ENCODE data around the gene RIPPLY1.
A peak's percentile ranks its signal among the peaks of the same experiment; 100 is the strongest.

RIPPLY1 gene, protein sequence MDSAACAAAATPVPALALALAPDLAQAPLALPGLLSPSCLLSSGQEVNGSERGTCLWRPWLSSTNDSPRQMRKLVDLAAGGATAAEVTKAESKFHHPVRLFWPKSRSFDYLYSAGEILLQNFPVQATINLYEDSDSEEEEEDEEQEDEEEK

GRCh38 chrX:106903291-106903824 lies at the start of gene RIPPLY1:
RIPPLY1 (minus strand) TSS chrX:106903341; CDS start chrX:106903287, 54 bp downstream.
- DNase-seq (ENCODE audit: low spot score) = no peak

DNA sequence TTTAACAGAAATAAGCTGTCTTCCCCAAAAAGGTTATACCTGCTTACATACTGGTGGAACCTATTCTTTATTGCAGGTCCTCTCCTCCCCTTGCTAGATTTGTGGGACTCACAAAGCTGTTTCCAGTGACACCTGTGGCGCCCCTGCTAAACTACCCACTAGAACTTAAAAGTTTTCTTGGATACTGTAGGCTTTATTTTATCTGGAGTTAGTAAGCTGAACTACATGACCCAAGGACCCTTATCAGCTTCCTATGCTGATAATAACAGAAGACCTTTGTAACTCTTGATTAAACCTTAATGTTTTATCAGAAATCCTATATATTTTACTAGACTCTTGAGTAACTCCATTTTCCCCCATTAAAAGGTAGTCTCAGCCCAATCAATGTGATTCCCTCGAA lies 49.4 kb upstream of the RIPPLY1 start:
- no peak for DNase-seq (ENCODE audit: low spot score)

DNA sequence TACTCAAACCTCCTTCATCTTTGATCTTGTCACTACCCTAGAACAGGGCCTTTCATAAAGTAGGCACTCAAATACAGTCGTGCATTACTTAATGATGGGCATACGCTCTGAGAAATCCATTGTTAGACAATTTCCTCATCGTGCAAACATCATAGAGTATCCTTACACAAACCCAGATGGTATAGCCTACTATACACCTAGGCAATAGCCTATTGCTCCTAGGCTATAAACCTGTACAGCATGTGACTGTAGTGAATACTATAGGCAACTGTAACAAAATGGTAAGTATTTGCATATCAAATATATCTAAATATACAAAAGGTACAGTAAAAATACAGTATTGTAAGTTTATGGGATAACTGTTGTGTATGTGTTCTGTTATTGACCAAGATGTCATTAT lies 48.9 kb upstream of the RIPPLY1 start:
- DNase-seq (ENCODE audit: low spot score) = no peak

- DNase-seq (ENCODE audit: low spot score) = no peak
Observed at GRCh38 chrX:106951230-106951629, 48.1 kb upstream of the RIPPLY1 start.

GRCh38 chrX:106950381-106950780 lies 47.2 kb upstream of the RIPPLY1 start:
- DNase-seq (ENCODE audit: low spot score) = peak; percentile 56

DNA sequence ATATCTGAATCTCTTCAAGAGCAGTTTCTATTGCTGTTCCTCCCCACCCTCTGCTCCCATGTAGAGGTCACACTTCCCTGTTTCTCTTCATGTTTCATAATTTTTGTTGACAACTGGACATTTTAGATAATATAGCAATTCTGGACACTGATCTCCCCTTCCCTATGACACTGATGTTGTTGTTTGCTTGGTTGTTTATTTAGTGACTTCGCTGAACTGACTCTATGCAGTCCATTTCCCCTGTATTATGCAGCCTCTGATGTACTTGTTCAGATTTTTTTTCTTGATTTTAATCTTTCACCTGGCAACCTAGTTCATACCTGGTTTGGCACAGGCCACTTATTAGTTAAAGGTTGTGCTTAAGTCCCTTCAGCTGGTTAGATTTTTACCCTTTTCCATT lies 46.2 kb upstream of the RIPPLY1 start:
- no peak for DNase-seq (ENCODE audit: low spot score)

DNA sequence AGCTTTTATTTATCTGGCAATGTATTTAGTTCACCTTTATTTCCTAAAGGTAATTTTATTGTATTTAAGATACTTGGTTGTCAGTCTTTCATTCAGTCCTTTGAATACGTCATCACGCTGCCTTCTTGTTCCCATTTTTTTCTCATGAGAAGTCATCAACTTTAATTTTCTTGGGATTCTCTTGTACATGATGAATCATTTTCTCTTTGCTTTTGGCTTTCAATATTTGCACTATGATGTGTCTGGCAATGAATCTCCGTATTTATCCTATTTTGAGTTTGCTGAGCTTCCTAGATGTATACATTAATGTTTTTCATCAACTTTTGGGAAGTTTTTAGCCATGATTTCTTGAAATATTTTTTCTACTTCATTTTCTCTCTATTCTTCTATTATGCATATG lies 45.5 kb upstream of the RIPPLY1 start:
- DNase-seq (ENCODE audit: low spot score) = no peak

GRCh38 chrX:106946464-106946863 lies 43.3 kb upstream of the RIPPLY1 start:
- DNase-seq (ENCODE audit: low spot score) = no peak

- no peak for DNase-seq (ENCODE audit: low spot score)
Observed at GRCh38 chrX:106940068-106940467, 36.9 kb upstream of the RIPPLY1 start.

DNA sequence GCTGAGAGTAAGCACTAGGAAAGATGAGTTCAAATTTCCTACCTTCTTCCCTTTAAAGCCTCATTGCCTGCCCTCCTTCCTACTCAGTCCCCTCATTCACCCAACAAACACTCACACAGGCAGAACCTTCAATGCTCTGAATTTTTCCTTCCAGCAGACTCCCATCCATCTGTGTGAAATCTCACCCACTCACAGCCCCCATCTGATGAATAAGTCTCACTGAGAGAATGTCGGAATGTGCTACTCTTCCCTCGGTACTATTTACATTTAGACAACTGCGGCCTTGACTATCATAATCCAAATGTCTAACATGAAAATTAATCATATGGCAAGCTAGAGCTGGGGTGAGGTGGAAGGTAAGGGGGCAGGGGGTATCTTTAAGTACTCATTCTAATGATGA lies 36.4 kb upstream of the RIPPLY1 start:
- no peak for DNase-seq (ENCODE audit: low spot score)

- DNase-seq (ENCODE audit: low spot score) = no peak
Observed at GRCh38 chrX:106936246-106936645, 33.1 kb upstream of the RIPPLY1 start.

DNA sequence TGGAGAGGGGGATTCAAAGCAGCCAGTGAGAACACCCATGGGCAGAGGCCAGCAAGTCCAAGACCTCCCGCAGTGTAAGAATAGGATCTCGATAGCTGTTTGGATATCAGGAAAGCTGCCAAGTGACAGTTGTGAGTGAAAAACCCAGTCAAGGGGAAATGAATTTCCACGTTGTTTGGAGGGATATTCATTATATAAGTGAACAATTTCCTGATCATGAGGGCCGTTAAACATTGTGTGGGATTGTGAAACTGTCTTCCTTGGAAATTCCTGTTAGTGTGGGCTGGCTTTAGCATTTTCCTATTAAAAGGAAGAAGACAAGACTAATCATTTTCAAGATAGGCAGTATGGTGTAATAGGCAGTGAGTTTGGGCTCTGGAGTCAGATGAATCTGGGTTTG lies 32.0 kb upstream of the RIPPLY1 start:
- peak; percentile 6 for DNase-seq (ENCODE audit: low spot score)

- DNase-seq (ENCODE audit: low spot score) = peak; percentile 8
Observed at GRCh38 chrX:106933538-106933961, 30.4 kb upstream of the RIPPLY1 start.

DNA sequence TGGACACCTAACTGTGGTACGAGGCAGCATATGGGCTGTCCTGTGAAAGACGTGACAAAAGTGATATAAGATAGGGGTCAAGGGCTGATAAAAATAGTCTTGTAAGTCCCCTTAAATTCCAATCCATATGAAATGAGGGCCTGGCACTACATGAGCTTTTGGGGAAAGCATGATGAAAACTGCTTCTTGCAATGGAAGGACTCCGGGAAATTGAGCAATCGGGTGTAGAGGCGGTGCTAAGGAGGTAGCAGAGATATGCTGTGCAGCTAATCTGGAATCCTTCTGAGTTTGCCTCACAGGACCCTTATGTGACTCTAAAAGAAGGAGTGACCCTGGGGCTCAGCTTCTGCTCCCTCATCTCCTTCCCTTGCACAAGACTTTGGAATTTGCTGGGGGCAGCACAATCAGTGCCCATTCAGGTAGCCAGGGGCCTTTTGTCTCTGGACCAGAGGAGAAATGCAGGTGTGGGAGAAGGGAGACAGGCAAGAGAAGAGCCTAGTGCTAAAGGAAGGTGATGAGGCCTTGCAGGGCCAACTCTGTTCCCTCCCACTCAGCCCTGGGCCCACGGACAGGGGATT lies 29.9 kb upstream of the RIPPLY1 start:
- no peak for DNase-seq (ENCODE audit: low spot score)

DNA sequence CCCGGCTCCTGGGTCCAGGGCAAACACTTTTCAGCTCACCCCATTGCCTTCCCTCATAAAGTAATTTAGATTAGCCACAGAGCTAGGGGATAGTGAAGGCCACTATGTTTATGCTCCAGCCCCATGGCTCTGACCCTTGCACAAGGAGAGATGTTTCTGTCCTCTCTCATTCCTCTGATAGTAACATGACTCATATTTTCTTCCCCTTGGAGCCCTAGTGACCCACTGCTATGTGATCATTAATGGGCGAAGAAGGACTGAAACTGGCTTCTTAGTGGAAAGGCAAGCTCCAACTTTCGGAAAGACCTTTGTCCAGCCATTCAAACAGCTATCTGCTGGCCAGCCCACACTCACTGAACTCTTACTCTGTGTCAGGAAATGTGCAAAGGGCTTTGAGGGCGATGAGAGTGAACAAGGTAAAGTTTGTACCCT lies 29.4 kb upstream of the RIPPLY1 start:
- DNase-seq (ENCODE audit: low spot score) = no peak

DNA sequence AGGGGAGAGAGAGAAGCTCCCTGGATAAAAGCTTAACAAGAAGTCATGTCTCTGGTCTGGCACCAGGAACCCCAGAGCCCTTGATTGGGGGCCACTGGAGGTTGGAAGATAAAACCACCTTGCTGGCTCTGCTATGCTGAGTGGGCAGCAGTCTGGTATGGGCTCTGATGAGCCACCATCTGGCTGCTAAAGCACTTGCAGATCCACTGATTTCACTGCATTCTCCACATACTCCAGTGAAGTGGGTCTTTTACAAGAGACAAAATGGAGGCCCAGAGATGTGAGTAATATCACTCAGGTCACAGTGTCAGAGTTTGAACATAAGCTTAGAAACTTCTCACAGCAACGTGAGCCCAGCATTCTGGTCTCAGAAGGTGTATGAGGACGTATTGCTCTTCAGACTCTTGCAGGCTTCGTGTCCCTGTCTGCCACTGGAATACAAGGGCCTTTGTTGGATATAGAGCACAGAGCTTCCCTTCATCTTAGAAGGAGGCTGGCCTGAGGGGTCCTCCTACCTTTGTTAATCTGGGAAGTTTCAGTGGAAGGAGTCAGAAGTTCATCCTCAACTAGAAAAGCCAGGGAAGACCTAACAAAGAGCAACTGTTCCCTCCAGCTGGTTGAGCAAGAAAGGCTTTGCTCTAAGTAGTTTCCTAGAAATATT lies 28.8 kb upstream of the RIPPLY1 start:
- DNase-seq (ENCODE audit: low spot score) = peak; percentile 94

DNA sequence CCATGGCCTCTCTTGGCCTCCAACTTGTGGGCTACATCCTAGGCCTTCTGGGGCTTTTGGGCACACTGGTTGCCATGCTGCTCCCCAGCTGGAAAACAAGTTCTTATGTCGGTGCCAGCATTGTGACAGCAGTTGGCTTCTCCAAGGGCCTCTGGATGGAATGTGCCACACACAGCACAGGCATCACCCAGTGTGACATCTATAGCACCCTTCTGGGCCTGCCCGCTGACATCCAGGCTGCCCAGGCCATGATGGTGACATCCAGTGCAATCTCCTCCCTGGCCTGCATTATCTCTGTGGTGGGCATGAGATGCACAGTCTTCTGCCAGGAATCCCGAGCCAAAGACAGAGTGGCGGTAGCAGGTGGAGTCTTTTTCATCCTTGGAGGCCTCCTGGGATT lies 25.1 kb upstream of the RIPPLY1 start:
- no peak for DNase-seq (ENCODE audit: low spot score)

DNA sequence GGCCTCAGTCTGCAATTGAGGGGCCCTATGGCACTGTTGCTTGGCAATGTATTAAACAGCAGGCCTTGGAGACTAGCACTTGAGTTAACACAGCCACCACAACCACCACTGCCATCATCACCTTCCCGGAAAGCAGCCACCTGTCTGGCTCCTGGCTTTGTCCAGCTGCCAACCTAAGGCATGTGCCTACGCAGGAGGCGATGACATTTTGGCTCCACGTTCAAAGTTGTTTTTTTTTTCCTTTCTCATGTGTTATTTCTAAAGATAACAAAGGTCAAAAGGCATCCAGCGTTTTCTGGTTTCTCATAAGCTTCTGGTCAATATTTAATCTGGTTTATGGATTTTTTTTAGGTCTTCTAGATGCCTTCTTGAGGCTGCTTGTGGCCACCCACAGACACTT lies 24.6 kb upstream of the RIPPLY1 start:
- DNase-seq (ENCODE audit: low spot score) = no peak

GRCh38 chrX:106927023-106927422 lies 23.9 kb upstream of the RIPPLY1 start:
- no peak for DNase-seq (ENCODE audit: low spot score)

DNA sequence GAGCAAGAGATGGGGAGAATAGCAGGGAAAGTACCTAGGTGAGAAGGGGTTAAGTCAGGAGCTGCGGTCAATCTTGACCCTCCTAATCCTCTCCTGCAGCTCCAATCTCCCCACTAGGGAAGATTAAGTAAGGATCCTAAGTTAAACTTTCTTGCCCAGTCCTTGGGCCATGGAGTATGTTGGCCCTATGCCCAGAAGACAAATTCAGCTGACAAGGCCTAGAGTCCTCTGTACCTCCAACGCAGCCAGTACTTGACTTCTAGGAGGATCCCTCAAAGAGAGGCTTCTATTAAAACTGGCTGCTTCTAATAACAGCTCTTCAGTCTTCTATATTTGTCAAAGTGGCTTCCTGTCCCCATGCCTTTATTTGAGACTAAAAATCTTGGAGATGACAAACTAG lies 18.5 kb upstream of the RIPPLY1 start:
- DNase-seq (ENCODE audit: low spot score) = no peak

- no peak for DNase-seq (ENCODE audit: low spot score)
Observed at GRCh38 chrX:106919932-106920452, 16.9 kb upstream of the RIPPLY1 start, which contains the start of gene CLDN2. CLDN2 (plus strand) TSS chrX:106920402; CDS start chrX:106928229, 7,827 bp downstream.

- peak; percentile 65 for DNase-seq (ENCODE audit: low spot score)
Observed at GRCh38 chrX:106917830-106918500, 14.8 kb upstream of the RIPPLY1 start.

DNA sequence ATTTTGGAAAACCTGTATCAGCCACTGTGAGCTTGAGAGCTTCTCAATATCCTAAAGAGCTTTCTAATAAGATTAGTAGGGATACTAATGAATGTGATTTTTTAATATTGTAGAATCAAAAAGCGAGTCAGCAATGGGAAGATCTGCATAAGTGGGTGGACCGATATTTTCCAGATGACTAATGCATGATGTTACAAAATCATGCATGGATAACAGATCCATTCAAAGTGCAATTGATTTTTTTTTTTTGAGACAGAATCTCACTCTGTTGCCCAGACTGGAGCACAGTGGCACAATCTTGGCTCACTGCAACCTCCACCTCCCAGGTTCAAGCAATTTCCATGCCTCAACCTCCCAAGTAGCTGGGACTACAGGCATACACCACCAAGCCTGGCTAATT lies 9.7 kb upstream of the RIPPLY1 start:
- DNase-seq (ENCODE audit: low spot score) = no peak

All from COLO829 (cell line).